IPS-15b (cell line): Measurements from ENCODE around the gene B3GNT2.
"Not testable (repeated sequence)": the region's sequence is repeated elsewhere in the genome, so short reads cannot be mapped to it uniquely, and the experiment has no call there.

Source experiments
- H3K27me3 ChIP-seq: one replicate; pipeline ENCODE4 v1.6.1; 2013; ENCODE audit warnings: low read length; ENCODE audit not compliant: control insufficient read depth, insufficient read depth
- H3K36me3 ChIP-seq: one replicate; pipeline ENCODE4 v1.6.1; 2013; ENCODE audit warnings: low read length; ENCODE audit not compliant: control insufficient read depth, insufficient read depth
- H3K4me1 ChIP-seq: one replicate; pipeline ENCODE4 v1.6.1; 2013; ENCODE audit warnings: mild to moderate bottlenecking, low read length; ENCODE audit not compliant: control insufficient read depth, insufficient read depth
- H3K4me3 ChIP-seq: one replicate; pipeline ENCODE4 v1.5.1; 2013; ENCODE audit warnings: low read depth, low read length
- H3K9ac ChIP-seq: one replicate; pipeline ENCODE4 v1.6.1; 2013; ENCODE audit warnings: low read depth, mild to moderate bottlenecking, low read length
- H3K9me3 ChIP-seq: one replicate; pipeline ENCODE4 v1.6.1; 2013; ENCODE audit warnings: mild to moderate bottlenecking, low read length; ENCODE audit not compliant: control insufficient read depth, insufficient read depth

B3GNT2 gene

DNA sequence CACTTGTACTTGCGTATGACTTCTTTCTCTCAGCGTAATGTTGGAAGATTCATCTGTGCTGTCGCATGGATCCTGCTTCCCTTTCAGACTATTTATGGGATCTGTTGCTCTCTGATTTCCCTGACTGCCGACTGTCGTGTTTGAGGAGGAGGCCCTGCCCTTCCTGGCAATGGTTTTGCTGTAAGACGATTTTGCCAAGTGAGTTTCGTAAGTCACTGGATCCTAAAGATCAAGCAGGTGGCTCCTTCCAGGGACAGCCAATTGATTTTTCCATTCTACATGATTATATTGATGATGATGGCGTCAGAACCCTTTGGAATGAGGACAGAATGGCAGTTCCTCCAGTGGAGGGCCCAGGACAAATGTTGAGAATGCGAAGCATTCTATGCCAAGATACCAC, 8.7 kb upstream of the B3GNT2 start:
- no peak overlapping the region for H3K9ac ChIP-seq
- H3K4me1 ChIP-seq, result peaks cover under 1% of the 10 kb centered on the region
- H3K27me3 ChIP-seq, result no peaks in the 10 kb centered on the region

GRCh38 chr2:62188416-62188815, 7.5 kb upstream of the B3GNT2 start:
- no peaks in the 10 kb centered on the region for H3K27me3 ChIP-seq
- no peaks in the 10 kb centered on the region for H3K9me3 ChIP-seq
- no peaks in the 10 kb centered on the region for H3K4me1 ChIP-seq
- H3K9ac ChIP-seq, result no peak overlapping the region
- no peak overlapping the region for H3K4me3 ChIP-seq
- no peaks in the 10 kb centered on the region for H3K36me3 ChIP-seq

More for the DNA sequence above, 8.7 kb upstream of the B3GNT2 start:
- H3K36me3 ChIP-seq, result no peaks in the 10 kb centered on the region
- no peaks in the 10 kb centered on the region for H3K9me3 ChIP-seq
- no peak overlapping the region for H3K4me3 ChIP-seq

- Histone ChIP-seq H3K4me1 (no peaks in the 10 kb centered on the region), H3K9me3 (no peaks in the 10 kb centered on the region), H3K36me3 (no peaks in the 10 kb centered on the region), H3K9ac (no peak overlapping the region), H3K4me3 (no peak overlapping the region), H3K27me3 (no peaks in the 10 kb centered on the region)
Observed at GRCh38 chr2:62189196-62189595, 6.7 kb upstream of the B3GNT2 start.

- Histone ChIP-seq H3K4me3 (no peak overlapping the region), H3K36me3 (no peaks in the 10 kb centered on the region), H3K9ac (no peak overlapping the region), H3K9me3 (no peaks in the 10 kb centered on the region), H3K4me1 (peaks cover 2% of the 10 kb centered on the region), H3K27me3 (no peaks in the 10 kb centered on the region)
Observed at GRCh38 chr2:62192811-62193210, 3.1 kb upstream of the B3GNT2 start.

DNA sequence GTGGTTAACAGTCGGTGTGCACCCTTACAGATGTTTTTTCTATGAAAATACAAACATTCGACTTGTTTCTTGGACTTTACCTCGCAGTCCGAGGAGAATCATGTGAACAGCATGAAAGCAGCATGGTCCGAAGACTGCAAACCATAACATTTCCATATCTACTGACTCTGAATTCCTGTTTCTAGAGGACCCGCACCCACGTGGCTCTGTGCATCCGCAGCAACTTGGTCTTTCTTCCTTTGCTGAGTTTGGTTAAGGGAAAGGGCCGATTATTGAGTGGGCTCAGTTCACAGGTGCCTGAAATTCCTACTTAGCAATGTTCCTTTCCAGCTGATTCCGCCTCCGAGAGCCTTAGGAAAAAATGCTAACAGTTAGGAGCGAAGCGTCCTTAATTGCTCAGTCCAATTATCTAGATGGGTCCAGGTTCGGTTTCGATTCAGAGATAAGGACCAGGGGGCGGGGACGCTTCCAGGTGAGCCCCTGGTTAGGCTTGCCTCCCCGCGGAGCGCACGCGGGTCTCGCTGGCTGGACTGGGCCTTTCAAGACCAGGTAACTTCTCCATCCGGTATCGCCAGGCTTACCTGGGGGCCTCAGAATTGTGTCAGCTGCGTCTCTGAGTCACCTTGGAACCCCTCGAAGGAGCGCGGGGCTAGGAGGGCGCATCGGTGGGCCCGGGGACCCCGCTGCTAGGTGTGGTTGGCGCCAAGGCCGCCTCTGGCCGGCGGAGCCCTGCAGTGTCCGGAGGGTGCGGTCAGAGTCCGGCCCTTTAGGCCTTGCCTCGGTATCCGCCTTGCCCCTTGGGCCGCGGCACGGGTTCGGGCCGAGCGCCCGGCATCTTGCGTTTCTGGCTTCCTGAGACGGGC, 1.1 kb upstream of the B3GNT2 start:
- H3K9me3 ChIP-seq, result no peaks in the 10 kb centered on the region
- peak overlapping the region; percentile 54 for H3K9ac ChIP-seq
- H3K27me3 ChIP-seq, result no peaks in the 10 kb centered on the region
- peak overlapping the region; percentile 70 for H3K4me3 ChIP-seq
- H3K36me3 ChIP-seq, result no peaks in the 10 kb centered on the region
- H3K4me1 ChIP-seq, result peaks cover 10% of the 10 kb centered on the region

GRCh38 chr2:62196278-62196901, 475 bp downstream of the B3GNT2 start:
- H3K36me3 ChIP-seq, result no peaks in the 10 kb centered on the region
- peak overlapping the region; percentile 90 for H3K4me3 ChIP-seq
- H3K9ac ChIP-seq, result peak overlapping the region; percentile 81
- H3K27me3 ChIP-seq, result no peaks in the 10 kb centered on the region
- peaks cover 14% of the 10 kb centered on the region for H3K4me1 ChIP-seq
- H3K9me3 ChIP-seq, result no peaks in the 10 kb centered on the region

DNA sequence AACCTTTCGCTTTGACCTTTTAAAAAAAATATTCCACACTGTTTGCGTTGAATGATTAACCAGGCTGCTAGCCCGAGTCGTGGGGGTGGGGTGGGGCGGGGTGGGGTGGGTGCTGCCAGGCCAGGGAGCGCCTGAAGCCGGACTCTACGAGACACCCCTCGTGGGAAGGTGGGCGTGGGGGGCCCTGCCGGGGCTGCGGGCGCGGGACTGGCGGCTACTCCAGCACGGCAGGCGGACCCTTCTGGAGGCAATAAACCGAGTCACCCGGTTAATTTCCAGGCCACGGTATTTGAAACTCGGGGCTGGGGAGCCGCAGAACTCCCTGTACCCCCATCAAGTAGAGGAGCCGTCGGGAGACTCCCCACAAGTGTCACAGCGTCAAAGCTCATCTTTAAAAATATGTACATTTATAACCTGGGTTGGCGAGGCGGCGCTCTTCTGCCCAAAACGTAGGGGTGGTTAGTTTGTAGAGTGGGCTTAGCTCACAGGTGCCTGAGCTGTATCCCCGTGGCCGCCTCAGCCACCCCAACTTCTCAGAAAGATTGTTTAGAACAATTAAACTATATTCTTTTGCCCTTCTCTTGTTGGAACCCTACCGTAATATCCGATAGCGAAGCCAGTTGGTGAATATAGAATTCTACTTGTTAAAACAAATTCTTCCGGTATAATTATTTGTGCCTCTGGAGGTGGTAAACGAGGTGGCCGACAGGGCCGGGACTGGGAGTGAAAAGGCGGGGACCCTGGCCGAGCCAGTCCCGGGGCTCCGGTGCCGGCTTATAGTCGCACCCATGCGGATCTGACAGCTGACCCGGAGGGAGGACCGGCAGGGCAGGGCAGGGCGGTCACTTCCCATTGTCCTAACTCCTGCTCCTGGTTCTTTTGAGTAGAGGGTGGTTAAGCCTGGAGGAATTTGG, 1.4 kb downstream of the B3GNT2 start:
- Histone ChIP-seq H3K9me3 (no peaks in the 10 kb centered on the region), H3K27me3 (no peaks in the 10 kb centered on the region), H3K36me3 (no peaks in the 10 kb centered on the region), H3K4me3 (peak overlapping the region; percentile 90), H3K4me1 (peaks cover 20% of the 10 kb centered on the region), H3K9ac (no peak overlapping the region)

DNA sequence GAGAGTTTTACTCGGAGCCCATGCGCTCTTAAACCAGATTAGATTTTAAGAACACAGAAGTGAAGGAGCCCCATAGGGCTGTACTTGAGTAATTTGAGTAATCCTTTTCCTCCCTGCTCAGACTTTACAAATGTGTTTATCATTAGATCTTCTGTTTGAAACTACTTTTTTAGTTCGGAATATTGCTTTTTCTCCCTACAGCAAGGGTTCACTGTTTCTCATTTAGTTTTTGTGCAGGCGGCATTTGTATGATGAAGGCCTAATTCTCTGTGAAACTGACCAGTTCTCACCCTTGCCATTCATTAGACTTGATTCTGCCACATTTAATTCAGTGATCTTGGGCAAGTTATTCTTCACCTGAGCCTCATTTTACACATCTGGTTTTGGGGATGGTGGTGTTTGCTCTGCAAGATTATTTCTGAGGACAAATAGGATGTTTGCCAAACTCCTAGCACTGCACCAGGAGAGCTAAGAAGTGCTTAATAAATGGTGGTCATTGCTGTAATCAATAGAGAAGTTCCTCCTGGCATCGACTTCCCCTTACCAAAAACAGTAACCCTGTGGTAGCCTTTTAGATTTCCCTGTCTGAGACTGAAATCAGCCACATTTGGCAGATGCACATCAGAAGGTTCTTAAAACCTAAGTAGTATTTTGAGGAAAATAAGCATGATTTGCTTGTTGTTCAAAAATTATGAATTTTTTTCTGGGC, 2.2 kb downstream of the B3GNT2 start:
- Histone ChIP-seq H3K27me3 (no peaks in the 10 kb centered on the region), H3K9me3 (no peaks in the 10 kb centered on the region), H3K4me1 (peaks cover 22% of the 10 kb centered on the region), H3K36me3 (no peaks in the 10 kb centered on the region), H3K4me3 (peak overlapping the region; percentile 90), H3K9ac (no peak overlapping the region)

- not testable (repeated sequence) for H3K27me3 ChIP-seq, H3K36me3 ChIP-seq, H3K9me3 ChIP-seq, H3K9ac ChIP-seq
- peak overlapping the region; percentile 11 for H3K4me3 ChIP-seq
- H3K4me1 ChIP-seq, result peaks cover 22% of the 10 kb centered on the region
Observed at GRCh38 chr2:62198854-62199253, 2.9 kb downstream of the B3GNT2 start.

GRCh38 chr2:62199392-62200125, 3.6 kb downstream of the B3GNT2 start:
- Histone ChIP-seq H3K4me3 (no peak overlapping the region), H3K9me3 (no peaks in the 10 kb centered on the region), H3K9ac (no peak overlapping the region), H3K27me3 (no peaks in the 10 kb centered on the region), H3K4me1 (peaks cover 22% of the 10 kb centered on the region), H3K36me3 (no peaks in the 10 kb centered on the region)
